Measurements from ENCODE around the gene TUSC2.

- TF ChIP-seq CTCF (IDR thresholded peaks at IDR 0.05) (no peak), POLR2A (IDR thresholded peaks at IDR 0.05) (peak; percentile 68 to 96)
Observed at GRCh38 chr3:50337175-50337861, 9.3 kb upstream of the TUSC2 start.

Measured in adrenal gland (tissue), 5 donors.